Measurements from ENCODE around the gene ARHGEF16.

DNA sequence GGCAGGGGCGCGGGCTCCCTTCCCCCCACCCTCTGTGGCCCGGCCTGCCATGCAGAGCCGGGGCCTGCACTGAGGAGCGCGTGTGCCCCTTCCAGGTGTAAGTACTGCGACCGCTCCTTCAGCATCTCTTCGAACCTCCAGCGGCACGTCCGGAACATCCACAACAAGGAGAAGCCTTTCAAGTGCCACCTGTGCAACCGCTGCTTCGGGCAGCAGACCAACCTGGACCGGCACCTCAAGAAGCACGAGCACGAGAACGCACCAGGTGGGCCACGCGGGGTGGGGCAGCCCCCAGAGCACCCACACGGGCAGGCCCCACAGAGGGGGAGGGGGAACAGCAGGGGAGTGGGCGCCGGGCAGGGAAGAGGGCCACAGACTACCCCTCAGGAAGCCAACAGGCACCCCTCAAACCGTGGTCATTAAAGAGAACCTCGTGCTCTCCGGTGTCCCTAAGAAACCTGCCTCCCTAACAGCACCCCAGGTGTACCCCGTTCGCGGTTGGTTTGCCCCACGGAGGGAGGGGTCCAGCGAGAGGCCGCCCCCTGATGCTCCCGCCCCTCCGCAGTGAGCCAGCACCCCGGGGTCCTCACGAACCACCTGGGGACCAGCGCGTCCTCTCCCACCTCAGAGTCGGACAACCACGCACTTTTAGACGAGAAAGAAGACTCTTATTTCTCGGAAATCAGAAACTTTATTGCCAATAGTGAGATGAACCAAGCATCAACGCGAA is 28.8 kb upstream of the ARHGEF16 start:
- TF ChIP-seq, protein P1, sequence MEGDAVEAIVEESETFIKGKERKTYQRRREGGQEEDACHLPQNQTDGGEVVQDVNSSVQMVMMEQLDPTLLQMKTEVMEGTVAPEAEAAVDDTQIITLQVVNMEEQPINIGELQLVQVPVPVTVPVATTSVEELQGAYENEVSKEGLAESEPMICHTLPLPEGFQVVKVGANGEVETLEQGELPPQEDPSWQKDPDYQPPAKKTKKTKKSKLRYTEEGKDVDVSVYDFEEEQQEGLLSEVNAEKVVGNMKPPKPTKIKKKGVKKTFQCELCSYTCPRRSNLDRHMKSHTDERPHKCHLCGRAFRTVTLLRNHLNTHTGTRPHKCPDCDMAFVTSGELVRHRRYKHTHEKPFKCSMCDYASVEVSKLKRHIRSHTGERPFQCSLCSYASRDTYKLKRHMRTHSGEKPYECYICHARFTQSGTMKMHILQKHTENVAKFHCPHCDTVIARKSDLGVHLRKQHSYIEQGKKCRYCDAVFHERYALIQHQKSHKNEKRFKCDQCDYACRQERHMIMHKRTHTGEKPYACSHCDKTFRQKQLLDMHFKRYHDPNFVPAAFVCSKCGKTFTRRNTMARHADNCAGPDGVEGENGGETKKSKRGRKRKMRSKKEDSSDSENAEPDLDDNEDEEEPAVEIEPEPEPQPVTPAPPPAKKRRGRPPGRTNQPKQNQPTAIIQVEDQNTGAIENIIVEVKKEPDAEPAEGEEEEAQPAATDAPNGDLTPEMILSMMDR (IDR thresholded peaks at IDR 0.05; ENCODE audit: poor library complexity) = no peak
- TF ChIP-seq EZH2 (IDR thresholded peaks at IDR 0.05; ENCODE audit: borderline replicate concordance) = no peak
